Cardiac muscle cell (in vitro differentiated cells and primary cell): ENCODE results near the gene GIGYF2. TPM values are rescaled to one million over a fixed set of nuclear protein-coding genes. Genes with fewer than 3 reads are reported as not detected.

Source experiments
- DNase-seq, 2 donors: peaks; one replicate each; pipeline versions ENCODE4 v3.0.0 to v3.0.0-alpha.2; 2010 to 2017; ENCODE audit warnings: low read depth in 1 of 2, low spot score in 1 of 2
- H3K27ac ChIP-seq: fragments of 200-600 bp; sonication (generic); 2 replicates; pipeline ENCODE4 v1.5.1; 2016
- H3K27me3 ChIP-seq: fragments of 200-600 bp; sonication (generic); 2 replicates; pipeline ENCODE4 v1.6.0; 2016; ENCODE audit warnings: control low read depth
- H3K36me3 ChIP-seq: fragments of 200-600 bp; sonication (generic); 2 replicates; pipeline ENCODE4 v1.5.1; 2016; ENCODE audit warnings: control low read depth
- H3K4me1 ChIP-seq: fragments of 200-600 bp; sonication (generic); 2 replicates; pipeline ENCODE4 v1.8.1; 2017; ENCODE audit warnings: low read depth, mild to moderate bottlenecking, mixed run types
- H3K4me3 ChIP-seq: fragments of 200-600 bp; sonication (generic); 2 replicates; pipeline ENCODE4 v1.5.1; 2016; ENCODE audit warnings: mild to moderate bottlenecking
- H3K9me3 ChIP-seq: fragments of 200-600 bp; sonication (generic); 2 replicates; pipeline ENCODE4 v1.5.1; 2017; ENCODE audit warnings: low read depth, mild to moderate bottlenecking, control low read depth
- polyA plus RNA-seq: library from polyadenylated mRNA; unstranded; fragments of >200 nt; fragmentation: Nextera tagmentation; extraction: Ambion mirVana; gene quantifications from 2 replicates; pipeline ENCODE4 v1.2.1, GENCODE V29; 2016
- total RNA-seq: library from RNA; depleted of rRNA; stranded (reverse); fragments of >200 nt; gene quantifications from 2 replicates; pipeline ENCODE4 v1.2.3, GENCODE V29; 2016
- TF ChIP-seq, protein P1 (sequence below): IDR thresholded peaks from 2 replicates; pipeline ENCODE4 v1.5.1; 2012; ENCODE audit warnings: low read depth, mild to moderate bottlenecking, low read length

GIGYF2 gene
- total and polyA plus RNA-seq, 2 experiments from 2014 or later, result 36.9 to 52.1 TPM

- no peaks in the 10 kb centered on the region for H3K9me3 ChIP-seq
- no peak overlapping the region for H3K27ac ChIP-seq
- no peaks in the 10 kb centered on the region for H3K27me3 ChIP-seq
- H3K4me3 ChIP-seq, result no peak overlapping the region
- peaks cover 12% of the 10 kb centered on the region for H3K4me1 ChIP-seq
- no peak for DNase-seq
- peaks cover 14% of the 10 kb centered on the region for H3K36me3 ChIP-seq
- TF ChIP-seq, protein P1, sequence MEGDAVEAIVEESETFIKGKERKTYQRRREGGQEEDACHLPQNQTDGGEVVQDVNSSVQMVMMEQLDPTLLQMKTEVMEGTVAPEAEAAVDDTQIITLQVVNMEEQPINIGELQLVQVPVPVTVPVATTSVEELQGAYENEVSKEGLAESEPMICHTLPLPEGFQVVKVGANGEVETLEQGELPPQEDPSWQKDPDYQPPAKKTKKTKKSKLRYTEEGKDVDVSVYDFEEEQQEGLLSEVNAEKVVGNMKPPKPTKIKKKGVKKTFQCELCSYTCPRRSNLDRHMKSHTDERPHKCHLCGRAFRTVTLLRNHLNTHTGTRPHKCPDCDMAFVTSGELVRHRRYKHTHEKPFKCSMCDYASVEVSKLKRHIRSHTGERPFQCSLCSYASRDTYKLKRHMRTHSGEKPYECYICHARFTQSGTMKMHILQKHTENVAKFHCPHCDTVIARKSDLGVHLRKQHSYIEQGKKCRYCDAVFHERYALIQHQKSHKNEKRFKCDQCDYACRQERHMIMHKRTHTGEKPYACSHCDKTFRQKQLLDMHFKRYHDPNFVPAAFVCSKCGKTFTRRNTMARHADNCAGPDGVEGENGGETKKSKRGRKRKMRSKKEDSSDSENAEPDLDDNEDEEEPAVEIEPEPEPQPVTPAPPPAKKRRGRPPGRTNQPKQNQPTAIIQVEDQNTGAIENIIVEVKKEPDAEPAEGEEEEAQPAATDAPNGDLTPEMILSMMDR, result no peak
These were observed 86.1 kb downstream of the GIGYF2 start for GRCh38 chr2:232783278-232783677.

DNA sequence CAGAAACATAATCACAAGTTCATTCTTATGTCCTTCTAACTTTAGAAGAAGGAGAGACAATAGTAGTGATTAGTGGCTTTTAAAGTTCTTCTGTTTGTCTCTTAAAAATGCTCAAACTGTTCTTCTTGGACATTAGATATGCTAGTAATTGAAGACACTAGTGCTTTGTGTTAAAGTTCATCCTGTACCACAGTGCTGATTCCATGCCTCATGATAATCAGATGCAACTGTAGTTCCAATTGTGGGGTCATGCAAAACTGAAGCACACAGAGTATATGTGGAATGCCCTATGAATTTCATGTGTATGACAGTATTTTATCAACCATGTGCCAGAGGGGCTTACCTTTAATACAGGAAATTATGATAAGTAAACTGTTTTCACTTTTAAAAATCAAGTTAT is 90.7 kb downstream of the GIGYF2 start:
- TF ChIP-seq, protein P1, result no peak
- Histone ChIP-seq H3K36me3 (peaks cover 42% of the 10 kb centered on the region), H3K27ac (no peak overlapping the region)

DNA sequence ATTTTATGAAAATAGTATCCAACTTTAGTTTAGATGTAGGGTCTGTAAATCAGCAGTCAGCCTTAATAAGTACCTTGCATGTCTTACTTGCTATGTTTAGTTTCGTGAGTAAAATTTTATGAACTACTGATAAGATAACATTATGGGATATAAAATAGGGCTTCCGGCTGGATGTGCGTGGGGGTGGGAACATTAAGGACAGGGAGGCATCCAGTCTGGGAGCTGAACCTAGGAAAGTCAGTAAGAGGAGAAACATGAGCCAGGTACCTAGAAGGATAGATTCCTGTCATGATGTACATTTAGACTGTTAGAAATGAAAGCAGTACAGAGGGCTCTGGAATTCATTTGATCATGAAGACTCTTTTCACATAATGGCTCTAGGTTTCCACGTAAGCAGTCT is 92.0 kb downstream of the GIGYF2 start:
- H3K36me3 ChIP-seq, result peaks cover 46% of the 10 kb centered on the region
- DNase-seq, result peak in 1 of 2 donors; percentile 13
- H3K27ac ChIP-seq, result no peak overlapping the region
- H3K9me3 ChIP-seq, result no peaks in the 10 kb centered on the region
- no peaks in the 10 kb centered on the region for H3K4me1 ChIP-seq
- no peak overlapping the region for H3K4me3 ChIP-seq
- TF ChIP-seq, protein P1, result no peak
- no peaks in the 10 kb centered on the region for H3K27me3 ChIP-seq

More for the DNA sequence above, 90.7 kb downstream of the GIGYF2 start:
- Histone ChIP-seq H3K4me1 (no peaks in the 10 kb centered on the region), H3K4me3 (no peak overlapping the region), H3K9me3 (no peaks in the 10 kb centered on the region), H3K27me3 (no peaks in the 10 kb centered on the region)
- no peak for DNase-seq

DNA sequence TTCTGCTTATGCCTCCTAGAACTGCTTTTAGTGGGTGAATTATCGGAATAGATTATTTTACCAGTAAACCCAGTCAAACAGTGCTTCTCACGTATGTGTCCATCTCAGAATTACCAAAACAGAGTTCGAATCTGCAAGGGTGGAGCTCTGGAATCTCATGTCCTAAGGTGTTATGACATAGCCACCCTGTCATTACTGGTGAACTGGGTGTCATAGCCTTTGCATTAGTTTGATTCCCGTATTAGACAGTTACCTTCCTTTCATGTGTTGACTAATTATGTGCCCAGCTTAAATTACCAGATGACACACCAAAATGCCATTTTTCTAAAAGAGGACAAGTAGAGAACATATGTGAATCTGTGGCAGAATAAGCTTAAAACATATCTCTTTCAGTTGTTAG is 94.4 kb downstream of the GIGYF2 start:
- Histone ChIP-seq H3K9me3 (no peaks in the 10 kb centered on the region), H3K4me3 (no peak overlapping the region), H3K27ac (no peak overlapping the region), H3K36me3 (peaks cover 69% of the 10 kb centered on the region), H3K27me3 (no peaks in the 10 kb centered on the region), H3K4me1 (no peaks in the 10 kb centered on the region)
- TF ChIP-seq, protein P1, result no peak
- DNase-seq, result no peak

DNA sequence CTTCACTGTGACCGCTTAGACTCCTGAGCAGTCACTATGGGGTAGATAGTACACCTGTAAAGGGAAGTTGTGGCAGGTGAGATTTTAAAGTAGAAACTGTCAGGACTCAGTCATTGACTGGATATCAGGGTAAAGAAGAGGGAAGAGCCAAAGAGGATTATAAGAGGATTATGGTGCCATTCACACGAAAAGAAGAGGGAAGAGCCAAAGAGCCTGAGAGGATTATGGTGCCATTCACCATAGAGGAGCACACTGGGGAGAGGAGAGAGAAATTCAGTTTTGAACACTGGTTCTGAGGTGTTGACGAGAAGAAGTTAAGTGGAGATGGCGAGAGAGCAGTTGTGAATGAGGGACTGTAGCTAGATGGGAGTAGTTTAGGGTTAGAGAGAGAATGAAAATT is 96.1 kb downstream of the GIGYF2 start:
- no peaks in the 10 kb centered on the region for H3K4me1 ChIP-seq
- no peak overlapping the region for H3K4me3 ChIP-seq
- H3K36me3 ChIP-seq, result peaks cover 63% of the 10 kb centered on the region
- no peaks in the 10 kb centered on the region for H3K9me3 ChIP-seq
- TF ChIP-seq, protein P1, result no peak
- DNase-seq, result no peak
- H3K27ac ChIP-seq, result no peak overlapping the region
- no peaks in the 10 kb centered on the region for H3K27me3 ChIP-seq

DNA sequence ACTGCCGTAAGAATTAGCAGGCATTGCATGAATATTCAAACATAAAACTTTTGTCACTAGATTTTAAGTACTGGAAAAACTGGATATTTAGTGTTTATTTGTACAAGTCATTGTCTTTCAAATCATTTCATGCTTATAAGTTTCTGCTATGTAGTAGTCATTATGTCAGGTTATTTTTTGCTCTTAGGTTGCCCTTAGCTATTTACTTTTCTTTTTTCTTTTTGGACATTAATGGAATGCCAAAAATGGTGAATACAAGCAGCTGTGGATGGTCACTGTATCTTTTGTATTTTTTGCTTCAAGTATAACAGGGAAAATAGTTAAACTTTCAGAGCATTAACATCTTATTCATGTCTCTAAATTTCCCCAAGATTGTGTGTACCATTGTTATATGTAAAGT is 97.8 kb downstream of the GIGYF2 start:
- peaks cover 54% of the 10 kb centered on the region for H3K36me3 ChIP-seq
- H3K27ac ChIP-seq, result no peak overlapping the region
- H3K4me1 ChIP-seq, result no peaks in the 10 kb centered on the region
- no peaks in the 10 kb centered on the region for H3K9me3 ChIP-seq
- H3K27me3 ChIP-seq, result no peaks in the 10 kb centered on the region
- TF ChIP-seq, protein P1, result no peak
- no peak overlapping the region for H3K4me3 ChIP-seq
- DNase-seq, result no peak
